Measurements from ENCODE around the gene RAB20. TPM values are rescaled to one million over a fixed set of nuclear protein-coding genes. Genes with fewer than 3 reads are reported as not detected.

The RAB20 gene
- total RNA-seq, 6 experiments from 2014 or later = 12.5 to 47.2 (median 36.3) TPM

- Histone ChIP-seq H3K27ac (no peak overlapping the region), H3K9me3 (no peaks in the 10 kb centered on the region), H3K4me1 (peaks cover 0 to 7% (median 0%) of the 10 kb centered on the region in 4 donors), H3K27me3 (no peaks in the 10 kb centered on the region), H3K36me3 (no peaks in the 10 kb centered on the region), H3K4me3 (no peak overlapping the region)
- DNase-seq = no peak
- no peak for ATAC-seq
- intact Hi-C loops (cut with DNase I) = loop anchor here in 1 of 2 donors (10.0 kb wide), 1 partner anchor 46 kb away; no protein-coding TSS in a partner anchor
- 90% methylated on average over 2 of the region's 9 CpGs for WGBS (ENCODE audit: insufficient coverage, low coverage, low lambda C conversion rate, missing lambda C conversion rate)
- TF ChIP-seq POLR2A (IDR thresholded peaks at IDR 0.05) = no peak
- TF ChIP-seq CTCF (IDR thresholded peaks at IDR 0.05) = no peak
These were observed 60.3 kb downstream of the RAB20 start for GRCh38 chr13:110501188-110501587.

GRCh38 chr13:110500341-110500740 lies 61.2 kb downstream of the RAB20 start:
- Histone ChIP-seq H3K27me3 (no peaks in the 10 kb centered on the region), H3K4me3 (no peak overlapping the region), H3K36me3 (no peaks in the 10 kb centered on the region), H3K4me1 (peaks cover 0 to 6% (median 0%) of the 10 kb centered on the region in 4 donors), H3K9me3 (no peaks in the 10 kb centered on the region), H3K27ac (no peak overlapping the region)
- DNase-seq = no peak
- TF ChIP-seq POLR2A (IDR thresholded peaks at IDR 0.05) = no peak
- no peak for TF ChIP-seq CTCF (IDR thresholded peaks at IDR 0.05)
- WGBS (ENCODE audit: insufficient coverage, low coverage, low lambda C conversion rate, missing lambda C conversion rate) = 88% methylated on average over 1 of the region's 3 CpGs
- ATAC-seq = no peak
- intact Hi-C loops (cut with DNase I) = loop anchor here in 1 of 2 donors (10.0 kb wide), 1 partner anchor 46 kb away; no protein-coding TSS in a partner anchor

- intact Hi-C loops (cut with DNase I) = loop anchor here in 1 of 2 donors (10.0 kb wide), 1 partner anchor 45 kb away; no protein-coding TSS in a partner anchor
- Histone ChIP-seq H3K27ac (no peak overlapping the region), H3K27me3 (no peaks in the 10 kb centered on the region), H3K4me1 (peaks cover 0 to 6% (median 0%) of the 10 kb centered on the region in 4 donors), H3K36me3 (no peaks in the 10 kb centered on the region), H3K4me3 (no peak overlapping the region), H3K9me3 (no peaks in the 10 kb centered on the region)
- peak; percentile 29 to 50 (median 37) for ATAC-seq
- DNase-seq = no peak
- 59% methylated on average over 7 of the region's 10 CpGs for WGBS (ENCODE audit: insufficient coverage, low coverage, low lambda C conversion rate, missing lambda C conversion rate)
- TF ChIP-seq POLR2A (IDR thresholded peaks at IDR 0.05) (no peak), CTCF (IDR thresholded peaks at IDR 0.05) (no peak)
These were observed 61.8 kb downstream of the RAB20 start for GRCh38 chr13:110499621-110500281.

- Histone ChIP-seq H3K27ac (no peak overlapping the region), H3K4me1 (peaks cover 0 to 6% (median 0%) of the 10 kb centered on the region in 4 donors), H3K4me3 (no peak overlapping the region), H3K9me3 (no peaks in the 10 kb centered on the region), H3K36me3 (no peaks in the 10 kb centered on the region), H3K27me3 (no peaks in the 10 kb centered on the region)
- ATAC-seq = no peak
- TF ChIP-seq POLR2A (IDR thresholded peaks at IDR 0.05) = no peak
- TF ChIP-seq CTCF (IDR thresholded peaks at IDR 0.05) = no peak
- DNase-seq = no peak
- WGBS (ENCODE audit: insufficient coverage, low coverage, low lambda C conversion rate, missing lambda C conversion rate) = 87% methylated on average over 9 of the region's 10 CpGs
- intact Hi-C loops (cut with DNase I) = no loop called here
These were observed 62.8 kb downstream of the RAB20 start for GRCh38 chr13:110498765-110499164.
